ENCODE measurements around the gene ZNF787.

DNA sequence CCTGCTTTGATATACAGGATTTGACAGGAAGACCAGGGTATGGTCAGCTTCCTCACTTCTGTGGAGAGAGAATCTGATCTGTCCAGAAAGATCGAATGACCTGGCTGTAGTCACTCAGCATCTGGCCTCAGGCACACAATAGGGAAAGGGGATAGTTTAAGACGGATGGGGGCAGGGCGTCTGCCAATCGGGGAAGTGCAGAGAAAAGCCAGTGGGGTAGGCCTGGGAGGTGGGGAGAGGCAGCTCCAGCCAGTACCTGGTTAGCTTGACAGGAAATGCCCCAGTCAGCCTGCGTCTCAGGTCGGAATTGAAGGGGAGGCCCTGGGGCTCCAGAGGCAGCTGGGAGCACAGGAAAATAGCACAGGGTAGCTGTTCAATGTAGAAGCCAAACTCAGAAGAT lies 32.4 kb upstream of the ZNF787 start:
- no peak for TF ChIP-seq CTCF (IDR thresholded peaks at IDR 0.05)
- TF ChIP-seq POLR2A (IDR thresholded peaks at IDR 0.05): no peak

Data from thyroid gland (tissue), 4 donors.